Astrocyte (in vitro differentiated cells and primary cell): ENCODE results near the gene CCDC71. TPM values are rescaled to one million over a fixed set of nuclear protein-coding genes. Genes with fewer than 3 reads are reported as not detected.

Experiments
- DNase-seq: peaks from one replicate; pipeline ENCODE4 v3.0.0-alpha.2; 2010; ENCODE audit warnings: low read depth
- FAIRE-seq: peaks from 2 replicates; lab custom pipeline; 2011; peaks lifted over from hg19 to GRCh38; lab: Jason Lieb, UNC
- H2AFZ ChIP-seq: 2 replicates; pipeline ENCODE4 v1.6.0; 2012; ENCODE audit warnings: low read depth, low read length, inconsistent platforms
- H3K27ac ChIP-seq: 2 replicates; pipeline ENCODE4 v1.5.1; 2011; ENCODE audit warnings: low read depth, low read length, inconsistent platforms
- H3K27me3 ChIP-seq: 2 replicates; pipeline ENCODE4 v1.6.0; 2011; ENCODE audit warnings: low read length, inconsistent platforms; ENCODE audit not compliant: insufficient read depth
- H3K36me3 ChIP-seq: 2 replicates; pipeline ENCODE4 v1.5.1; 2011; ENCODE audit warnings: low read length, inconsistent platforms; ENCODE audit not compliant: insufficient read depth
- H3K4me1 ChIP-seq: 2 replicates; pipeline ENCODE4 v1.5.1; 2011; ENCODE audit warnings: low read length, inconsistent platforms; ENCODE audit not compliant: insufficient read depth
- H3K4me2 ChIP-seq: 2 replicates; pipeline ENCODE4 v1.6.0; 2012; ENCODE audit warnings: low read length, inconsistent platforms
- H3K4me3 ChIP-seq: 2 replicates; pipeline ENCODE4 v1.5.1; 2011; ENCODE audit warnings: low read depth, mild to moderate bottlenecking, low read length, inconsistent platforms; ENCODE audit not compliant: insufficient read depth
- H3K79me2 ChIP-seq: 2 replicates; pipeline ENCODE4 v1.6.0; 2012; ENCODE audit warnings: mild to moderate bottlenecking, low read length, inconsistent platforms; ENCODE audit not compliant: insufficient read depth
- H3K9ac ChIP-seq: 2 replicates; pipeline ENCODE4 v1.6.0; 2012; ENCODE audit warnings: mild to moderate bottlenecking, low read length, inconsistent platforms
- H3K9me3 ChIP-seq: 2 replicates; pipeline ENCODE4 v1.5.1; 2012; ENCODE audit warnings: low read depth, mild to moderate bottlenecking, low read length, inconsistent platforms; ENCODE audit not compliant: insufficient read depth
- H4K20me1 ChIP-seq: 2 replicates; pipeline ENCODE4 v1.6.0; 2012; ENCODE audit warnings: low read length, inconsistent platforms; ENCODE audit not compliant: insufficient read depth
- H3K27ac Mint-ChIP-seq: one replicate; pipeline ENCODE4 v1.8.0; 2021; ENCODE audit warnings: mild to moderate bottlenecking, mixed read lengths; ENCODE audit not compliant: unreplicated experiment
- H3K27me3 Mint-ChIP-seq: one replicate; pipeline ENCODE4 v1.8.0; 2021; ENCODE audit warnings: low read depth, mixed read lengths; ENCODE audit not compliant: unreplicated experiment
- H3K36me3 Mint-ChIP-seq: one replicate; pipeline ENCODE4 v1.8.0; 2021; ENCODE audit warnings: low read depth, mixed read lengths; ENCODE audit not compliant: unreplicated experiment
- H3K4me1 Mint-ChIP-seq: one replicate; pipeline ENCODE4 v1.8.0; 2021; ENCODE audit warnings: low read depth, mixed read lengths; ENCODE audit not compliant: unreplicated experiment
- H3K4me3 Mint-ChIP-seq: one replicate; pipeline ENCODE4 v1.8.0; 2021; ENCODE audit warnings: mild to moderate bottlenecking, moderate library complexity, mixed read lengths; ENCODE audit not compliant: unreplicated experiment
- H3K9me3 Mint-ChIP-seq: one replicate; pipeline ENCODE4 v1.8.0; 2021; ENCODE audit warnings: mild to moderate bottlenecking, mixed read lengths; ENCODE audit not compliant: unreplicated experiment
- EZH2 ChIP-seq: IDR thresholded peaks from 2 replicates; pipeline ENCODE4 v1.6.1; 2012; ENCODE audit warnings: mild to moderate bottlenecking, low read length, inconsistent platforms; ENCODE audit not compliant: insufficient read depth
- total RNA-seq: library from RNA; stranded (reverse); gene quantifications from 2 replicates; pipeline ENCODE4 v1.2.1, GENCODE V29; 2021
- TF ChIP-seq, protein P1 (sequence below): IDR thresholded peaks from 2 replicates; pipeline ENCODE4 v1.5.1; 2011; ENCODE audit warnings: low read depth, mild to moderate bottlenecking, inconsistent platforms, low read length, moderate library complexity; ENCODE audit not compliant: insufficient read depth

Gene CCDC71
- total RNA-seq, 1 donor from 2014 or later: 18.5 TPM

DNA sequence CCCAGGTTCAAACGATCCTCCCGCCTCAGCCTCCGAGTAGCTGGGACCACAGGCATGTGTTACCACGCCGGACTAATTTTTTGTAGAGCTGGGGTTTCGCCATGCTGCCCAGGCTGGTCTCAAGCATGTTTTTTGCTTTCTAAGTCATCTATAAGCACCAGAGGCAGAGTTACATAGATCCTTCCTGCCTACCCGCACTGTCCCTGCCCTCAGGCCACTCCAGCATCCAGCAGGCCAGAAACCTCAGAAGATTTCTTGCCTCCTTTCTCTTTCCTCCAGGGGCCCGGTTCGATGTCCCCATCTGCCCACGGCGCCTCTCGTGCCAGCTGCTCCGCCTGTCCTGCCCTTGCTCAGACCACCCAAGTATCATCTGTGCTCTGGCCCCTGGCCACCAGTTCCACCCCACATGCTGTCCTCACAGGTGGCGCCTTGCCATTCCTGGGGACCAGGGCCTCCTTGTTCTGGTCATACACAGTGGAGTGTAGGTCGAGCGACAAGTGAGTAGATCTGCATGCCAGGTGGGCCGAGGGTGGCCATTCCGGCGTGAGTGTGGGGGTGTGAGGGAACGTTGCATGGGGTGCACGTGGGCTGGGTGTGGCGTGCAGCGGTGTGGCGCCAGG is 32.6 kb upstream of the CCDC71 start:
- Histone ChIP-seq H4K20me1 (no peaks in the 10 kb centered on the region), H3K4me2 (peak overlapping the region; percentile 73), H3K27ac (no peak overlapping the region), H3K9me3 (no peaks in the 10 kb centered on the region), H3K27me3 (peaks cover 3% of the 10 kb centered on the region), H3K9ac (no peak overlapping the region), H3K4me3 (peak overlapping the region; percentile 48), H3K79me2 (no peaks in the 10 kb centered on the region), H3K36me3 (no peaks in the 10 kb centered on the region), H2AFZ (peak overlapping the region; percentile 86), H3K4me1 (no peaks in the 10 kb centered on the region)
- Mint-ChIP-seq H3K36me3 (no peaks in the 10 kb centered on the region), H3K4me1 (no peaks in the 10 kb centered on the region), H3K27ac (no peak overlapping the region), H3K27me3 (peaks cover 13% of the 10 kb centered on the region), H3K9me3 (no peaks in the 10 kb centered on the region), H3K4me3 (no peak overlapping the region)
- DNase-seq (no peak), FAIRE-seq (no peak)
- no peak for TF ChIP-seq EZH2
- TF ChIP-seq, protein P1, sequence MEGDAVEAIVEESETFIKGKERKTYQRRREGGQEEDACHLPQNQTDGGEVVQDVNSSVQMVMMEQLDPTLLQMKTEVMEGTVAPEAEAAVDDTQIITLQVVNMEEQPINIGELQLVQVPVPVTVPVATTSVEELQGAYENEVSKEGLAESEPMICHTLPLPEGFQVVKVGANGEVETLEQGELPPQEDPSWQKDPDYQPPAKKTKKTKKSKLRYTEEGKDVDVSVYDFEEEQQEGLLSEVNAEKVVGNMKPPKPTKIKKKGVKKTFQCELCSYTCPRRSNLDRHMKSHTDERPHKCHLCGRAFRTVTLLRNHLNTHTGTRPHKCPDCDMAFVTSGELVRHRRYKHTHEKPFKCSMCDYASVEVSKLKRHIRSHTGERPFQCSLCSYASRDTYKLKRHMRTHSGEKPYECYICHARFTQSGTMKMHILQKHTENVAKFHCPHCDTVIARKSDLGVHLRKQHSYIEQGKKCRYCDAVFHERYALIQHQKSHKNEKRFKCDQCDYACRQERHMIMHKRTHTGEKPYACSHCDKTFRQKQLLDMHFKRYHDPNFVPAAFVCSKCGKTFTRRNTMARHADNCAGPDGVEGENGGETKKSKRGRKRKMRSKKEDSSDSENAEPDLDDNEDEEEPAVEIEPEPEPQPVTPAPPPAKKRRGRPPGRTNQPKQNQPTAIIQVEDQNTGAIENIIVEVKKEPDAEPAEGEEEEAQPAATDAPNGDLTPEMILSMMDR: no peak

DNA sequence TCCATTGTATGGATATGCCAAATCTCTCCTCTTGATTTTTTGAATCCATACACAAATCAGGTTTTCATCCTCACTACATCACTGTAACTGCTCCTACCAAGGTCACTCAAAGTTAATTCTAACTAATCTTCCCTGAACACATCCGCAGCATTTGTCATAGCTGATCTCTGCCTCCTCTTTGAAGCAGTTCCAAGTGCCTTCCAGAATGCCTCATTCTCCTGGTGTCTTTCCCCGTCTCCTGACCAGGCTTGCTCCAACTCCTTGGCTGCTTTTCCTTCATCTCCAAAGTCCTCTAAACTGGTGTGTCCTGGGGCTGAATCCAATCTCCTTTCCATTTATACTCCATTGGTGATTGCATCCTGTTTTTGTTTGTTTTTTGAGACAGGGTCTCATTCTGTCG is 32.0 kb upstream of the CCDC71 start:
- Histone ChIP-seq H3K4me3 (no peak overlapping the region), H4K20me1 (no peaks in the 10 kb centered on the region), H2AFZ (no peak overlapping the region), H3K36me3 (no peaks in the 10 kb centered on the region), H3K9ac (no peak overlapping the region), H3K4me2 (no peak overlapping the region), H3K27me3 (peaks cover under 1% of the 10 kb centered on the region), H3K4me1 (no peaks in the 10 kb centered on the region), H3K79me2 (no peaks in the 10 kb centered on the region), H3K27ac (no peak overlapping the region), H3K9me3 (no peaks in the 10 kb centered on the region)
- FAIRE-seq (no peak), DNase-seq (no peak)
- H3K4me3 Mint-ChIP-seq: no peak overlapping the region
- no peaks in the 10 kb centered on the region for H3K36me3 Mint-ChIP-seq
- no peaks in the 10 kb centered on the region for H3K9me3 Mint-ChIP-seq
- H3K4me1 Mint-ChIP-seq: no peaks in the 10 kb centered on the region
- no peak overlapping the region for H3K27ac Mint-ChIP-seq
- peaks cover 10% of the 10 kb centered on the region for H3K27me3 Mint-ChIP-seq
- TF ChIP-seq EZH2: no peak
- TF ChIP-seq, protein P1: no peak

- Histone ChIP-seq H3K27ac (no peak overlapping the region), H3K9ac (no peak overlapping the region), H3K4me3 (no peak overlapping the region), H2AFZ (no peak overlapping the region), H4K20me1 (no peaks in the 10 kb centered on the region), H3K4me2 (no peak overlapping the region), H3K27me3 (no peaks in the 10 kb centered on the region), H3K36me3 (no peaks in the 10 kb centered on the region), H3K4me1 (no peaks in the 10 kb centered on the region), H3K9me3 (no peaks in the 10 kb centered on the region), H3K79me2 (no peaks in the 10 kb centered on the region)
- DNase-seq: no peak
- H3K27ac Mint-ChIP-seq: no peak overlapping the region
- no peaks in the 10 kb centered on the region for H3K4me1 Mint-ChIP-seq
- H3K27me3 Mint-ChIP-seq: no peaks in the 10 kb centered on the region
- no peaks in the 10 kb centered on the region for H3K9me3 Mint-ChIP-seq
- no peak for FAIRE-seq
- H3K36me3 Mint-ChIP-seq: no peaks in the 10 kb centered on the region
- TF ChIP-seq, protein P1: no peak
- TF ChIP-seq EZH2: no peak
- no peak overlapping the region for H3K4me3 Mint-ChIP-seq
Observed at GRCh38 chr3:49191741-49192140, 25.6 kb upstream of the CCDC71 start.
